Measurements from ENCODE around the gene SPDYE18.
"Not testable (repeated sequence)": the region's sequence is repeated elsewhere in the genome, so short reads cannot be mapped to it uniquely, and the experiment has no call there.

- TF ChIP-seq CTCF (IDR thresholded peaks at IDR 0.05); ZSCAN18 (CRISPR knock-in tag; IDR thresholded peaks at IDR 0.05); ERG (CRISPR knock-in tag; IDR thresholded peaks at IDR 0.05); ESRRA (CRISPR knock-in tag; IDR thresholded peaks at IDR 0.05; ENCODE audit: borderline replicate concordance); GABPB1 (CRISPR knock-in tag; IDR thresholded peaks at IDR 0.05); KAT7 (CRISPR knock-in tag; IDR thresholded peaks at IDR 0.05; ENCODE audit: borderline replicate concordance); TCF7 (CRISPR knock-in tag; IDR thresholded peaks at IDR 0.05; ENCODE audit: low read depth); USF1 (CRISPR knock-in tag; IDR thresholded peaks at IDR 0.05); TP53 (CRISPR knock-in tag; IDR thresholded peaks at IDR 0.05): not testable (repeated sequence)
Observed at GRCh38 chr7:77102671-77103070, 40.3 kb upstream of the SPDYE18 start.

Measured in WTC11 (cell line).